BJ (cell line): Measurements from ENCODE around the gene TRIP4. TPM values are rescaled to one million over a fixed set of nuclear protein-coding genes. Genes with fewer than 3 reads are reported as not detected.

Experiments
- CTCF ChIA-PET: fragments of 350-600 bp; formaldehyde crosslinking; extraction: SDS; loops from one replicate; lab custom pipeline; 2021; ENCODE audit warnings: antibody characterized with exemption, inconsistent platforms; lab: Yijun Ruan, JAX
- POLR2A ChIA-PET: fragments of 300-600 bp; sonication (Branson Sonifier 250); formaldehyde crosslinking; extraction: SDS; loops from one replicate; lab custom pipeline; 2021; ENCODE audit warnings: antibody characterized with exemption; lab: Charles Lee
- DNase-seq: peaks from one replicate; pipeline ENCODE4 v3.0.0-alpha.2; 2011; ENCODE audit warnings: low read depth
- H3K27me3 ChIP-seq: 2 replicates; pipeline ENCODE4 v1.6.0; 2011; ENCODE audit warnings: low read length; ENCODE audit not compliant: control insufficient read depth, insufficient read depth
- H3K36me3 ChIP-seq: 2 replicates; pipeline ENCODE4 v1.5.1; 2011; ENCODE audit warnings: low read length; ENCODE audit not compliant: control insufficient read depth, insufficient read depth
- H3K4me3 ChIP-seq: 2 replicates; pipeline ENCODE4 v1.5.1; 2011; ENCODE audit warnings: low read depth, mild to moderate bottlenecking, control low read depth, low read length
- CTCF ChIP-seq: IDR thresholded peaks from 2 replicates; pipeline ENCODE4 v1.5.1; 2011; ENCODE audit warnings: low read depth, mild to moderate bottlenecking, control low read depth, inconsistent platforms, low read length, moderate library complexity; ENCODE audit not compliant: insufficient read depth
- polyA plus RNA-seq: library from polyadenylated mRNA; depleted of rRNA; stranded (reverse); fragments of >200 nt; gene quantifications from 2 replicates; pipeline ENCODE4 v1.2.3, GENCODE V29; 2011

The TRIP4 gene
- polyA plus RNA-seq, 1 experiment: 14.3 TPM

- ChIA-PET POLR2A (no interaction called here), CTCF (no interaction called here)
- no peaks in the 10 kb centered on the region for H3K27me3 ChIP-seq
- DNase-seq: no peak
- no peak overlapping the region for H3K4me3 ChIP-seq
- no peak for TF ChIP-seq CTCF
- H3K36me3 ChIP-seq: no peaks in the 10 kb centered on the region; the same call in 1 of the 2 replicates
These were observed 50.3 kb downstream of the TRIP4 start for GRCh38 chr15:64437982-64438381.

- no peak for DNase-seq
- Histone ChIP-seq H3K27me3 (no peaks in the 10 kb centered on the region), H3K4me3 (no peak overlapping the region), H3K36me3 (no peaks in the 10 kb centered on the region)
- ChIA-PET CTCF (interaction anchor here (1.4 kb wide), 1 partner anchor 229 kb away, joined by 3 read pairs; no protein-coding TSS in a partner anchor), POLR2A (no interaction called here)
- TF ChIP-seq CTCF: no peak
These were observed 51.2 kb downstream of the TRIP4 start for GRCh38 chr15:64438653-64439447.

GRCh38 chr15:64441852-64442251 lies 54.2 kb downstream of the TRIP4 start:
- DNase-seq: no peak
- POLR2A ChIA-PET: no interaction called here
- no peak for TF ChIP-seq CTCF

GRCh38 chr15:64443016-64443415 lies 55.4 kb downstream of the TRIP4 start:
- TF ChIP-seq CTCF: no peak
- DNase-seq: no peak
- ChIA-PET CTCF (no interaction called here), POLR2A (no interaction called here)
- peaks cover 3% of the 10 kb centered on the region; the same call in 1 of the 2 replicates for H3K36me3 ChIP-seq
- H3K27me3 ChIP-seq: no peaks in the 10 kb centered on the region
- H3K4me3 ChIP-seq: no peak overlapping the region

More at GRCh38 chr15:64441852-64442251, 54.2 kb downstream of the TRIP4 start:
- H3K4me3 ChIP-seq: no peak overlapping the region
- H3K27me3 ChIP-seq: no peaks in the 10 kb centered on the region
- no peaks in the 10 kb centered on the region for H3K36me3 ChIP-seq
- CTCF ChIA-PET: interaction anchor here (1.0 kb wide), 1 partner anchor 140 kb away, joined by 3 read pairs; no protein-coding TSS in a partner anchor

DNA sequence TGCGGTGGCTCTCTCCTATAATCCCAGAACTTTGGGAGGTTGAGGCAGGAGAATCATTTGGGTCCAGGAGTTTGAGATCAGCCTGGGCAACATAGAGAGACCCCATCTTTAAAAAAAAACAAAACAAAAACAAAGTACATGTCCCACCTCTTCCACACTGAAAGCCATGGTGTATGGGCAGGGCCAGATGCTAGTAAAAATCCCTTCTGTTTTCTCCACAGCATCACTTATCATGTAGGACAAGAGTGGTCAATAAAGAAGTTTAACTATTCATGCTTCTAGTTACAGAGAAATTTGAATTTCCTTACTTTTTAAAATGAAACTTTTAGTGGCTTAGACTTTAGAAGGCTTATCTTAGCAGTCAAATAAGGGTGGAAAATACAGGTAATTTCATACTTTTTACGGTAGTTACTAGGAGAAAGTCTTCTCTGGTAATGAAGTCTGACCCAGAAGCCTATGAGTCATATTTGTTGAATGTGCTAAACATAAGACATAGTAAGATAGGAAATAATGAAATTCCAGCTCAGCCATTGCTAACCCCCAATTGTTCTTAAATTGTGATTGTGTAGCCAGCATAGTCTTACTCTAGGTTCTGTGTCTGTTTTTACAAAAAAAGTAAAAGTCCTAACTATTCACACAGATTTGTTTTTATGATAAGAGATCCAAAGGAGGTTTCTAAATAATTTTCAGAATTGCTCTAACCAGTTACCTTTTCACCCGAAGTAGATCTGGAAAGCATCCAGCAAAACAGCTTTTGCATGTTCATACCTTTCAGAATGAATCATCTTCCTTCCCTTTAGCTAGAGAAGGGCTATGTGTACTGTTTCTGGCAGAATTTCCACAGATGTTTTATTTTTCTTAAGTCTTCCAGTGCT lies 56.3 kb downstream of the TRIP4 start:
- DNase-seq: peak; percentile 46
- peaks cover 3% of the 10 kb centered on the region; the same call in 1 of the 2 replicates for H3K36me3 ChIP-seq
- TF ChIP-seq CTCF: no peak
- H3K27me3 ChIP-seq: no peaks in the 10 kb centered on the region
- CTCF ChIA-PET: no interaction called here
- H3K4me3 ChIP-seq: no peak overlapping the region
- POLR2A ChIA-PET: no interaction called here
